NCI-H1092 (cell line): ENCODE data around the gene DLX1.
"Not testable (repeated sequence)": the region's sequence is repeated elsewhere in the genome, so short reads cannot be mapped to it uniquely, and the experiment has no call there.

Experiments
- DNase-seq: peaks from one replicate; lab custom pipeline; 2025; lab: John Stamatoyannopoulos, UW

DLX1 gene

DNA sequence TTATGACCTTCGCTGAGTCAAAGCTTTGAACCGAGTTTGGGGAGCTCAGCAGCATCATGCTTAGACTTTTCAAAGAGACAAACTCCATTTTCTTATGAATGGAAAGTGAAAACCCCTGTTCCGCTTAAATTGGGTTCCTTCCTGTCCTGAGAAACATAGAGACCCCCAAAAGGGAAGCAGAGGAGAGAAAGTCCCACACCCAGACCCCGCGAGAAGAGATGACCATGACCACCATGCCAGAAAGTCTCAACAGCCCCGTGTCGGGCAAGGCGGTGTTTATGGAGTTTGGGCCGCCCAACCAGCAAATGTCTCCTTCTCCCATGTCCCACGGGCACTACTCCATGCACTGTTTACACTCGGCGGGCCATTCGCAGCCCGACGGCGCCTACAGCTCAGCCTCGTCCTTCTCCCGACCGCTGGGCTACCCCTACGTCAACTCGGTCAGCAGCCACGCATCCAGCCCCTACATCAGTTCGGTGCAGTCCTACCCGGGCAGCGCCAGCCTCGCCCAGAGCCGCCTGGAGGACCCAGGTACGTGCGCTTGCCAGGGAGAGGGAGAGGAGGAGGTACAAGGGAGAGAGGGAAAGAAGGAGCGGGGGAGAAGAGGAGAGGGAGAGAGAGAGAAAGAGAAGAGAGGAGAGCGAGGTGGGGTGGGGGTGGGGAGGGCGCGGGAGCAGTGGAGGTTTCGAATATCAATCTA lies at the start of gene DLX1:
Gene DLX1, plus strand, starts transcription at position 48 of the 700 bp plus-strand sequence. Its CDS starts 171 bp downstream, at position 219.
- peak; percentile 61 for DNase-seq

DNA sequence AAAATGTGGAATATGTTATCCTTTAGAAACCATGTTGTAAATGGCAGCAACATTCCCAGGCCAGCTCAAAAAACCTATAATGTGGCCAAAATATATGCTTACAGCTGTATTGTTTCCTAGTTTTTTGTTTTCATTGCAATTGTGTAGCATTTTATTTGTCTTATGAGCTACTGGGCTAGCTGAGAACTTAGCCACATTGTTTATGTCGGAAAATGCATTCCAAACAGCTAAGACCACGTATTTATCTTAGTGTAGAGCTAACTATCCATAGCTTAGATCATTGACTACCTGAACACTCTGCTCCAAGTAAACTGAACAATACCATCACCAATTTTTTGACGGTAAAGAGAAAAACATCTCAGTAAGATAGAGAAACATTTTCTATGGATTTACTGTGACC lies 47.2 kb upstream of the DLX1 start:
- DNase-seq = no peak

DNA sequence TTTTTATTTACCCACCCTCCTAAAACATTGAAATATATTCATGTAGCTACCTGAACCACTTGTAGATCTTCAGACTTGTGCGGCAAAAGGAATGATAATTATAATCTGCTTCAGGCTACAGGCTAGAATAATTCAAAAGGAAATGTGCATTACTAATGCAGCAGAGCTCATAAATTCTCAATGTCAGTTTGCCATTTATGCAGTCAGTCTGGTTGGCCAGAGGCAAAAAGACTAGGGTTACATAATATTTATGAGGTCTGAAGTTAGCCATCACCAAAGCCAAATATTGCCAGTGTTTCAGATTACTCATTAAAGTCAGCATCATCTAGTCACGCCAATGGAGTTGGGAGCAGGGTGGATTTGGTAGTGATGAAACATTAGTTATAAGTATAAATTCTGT lies 46.7 kb upstream of the DLX1 start:
- DNase-seq = no peak

DNA sequence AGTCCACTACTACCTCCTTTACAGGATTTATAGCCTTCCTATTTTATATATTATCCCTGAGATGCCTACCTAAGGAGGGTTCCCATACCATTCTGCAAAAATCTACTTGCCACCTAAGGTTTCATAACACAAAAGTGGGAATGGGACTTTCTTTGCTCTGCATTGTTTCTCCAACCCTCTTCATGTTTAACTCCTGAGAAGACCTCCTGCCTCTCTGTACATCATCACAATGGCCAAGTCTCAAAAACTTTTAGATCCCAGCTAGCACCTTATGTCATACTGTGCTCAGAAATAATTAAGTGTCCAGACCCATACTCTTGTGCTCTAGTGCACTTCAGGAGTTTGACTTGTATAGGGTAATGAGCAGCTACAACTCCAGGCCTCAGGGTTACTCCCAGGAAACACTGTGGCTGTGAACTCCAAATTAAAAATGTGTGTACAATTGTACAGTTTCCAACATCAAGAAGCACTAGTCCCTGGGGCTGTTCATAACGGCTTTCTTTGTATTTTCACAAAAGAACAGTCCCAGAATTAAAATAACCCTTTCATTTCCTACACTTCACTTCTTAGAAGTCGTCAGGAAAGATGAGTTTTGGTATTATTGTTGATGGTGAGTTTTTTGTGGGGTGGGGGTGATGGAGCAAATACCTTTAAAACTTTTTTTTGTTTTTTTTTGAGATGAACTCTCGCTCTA lies 46.1 kb upstream of the DLX1 start:
- no peak for DNase-seq

DNA sequence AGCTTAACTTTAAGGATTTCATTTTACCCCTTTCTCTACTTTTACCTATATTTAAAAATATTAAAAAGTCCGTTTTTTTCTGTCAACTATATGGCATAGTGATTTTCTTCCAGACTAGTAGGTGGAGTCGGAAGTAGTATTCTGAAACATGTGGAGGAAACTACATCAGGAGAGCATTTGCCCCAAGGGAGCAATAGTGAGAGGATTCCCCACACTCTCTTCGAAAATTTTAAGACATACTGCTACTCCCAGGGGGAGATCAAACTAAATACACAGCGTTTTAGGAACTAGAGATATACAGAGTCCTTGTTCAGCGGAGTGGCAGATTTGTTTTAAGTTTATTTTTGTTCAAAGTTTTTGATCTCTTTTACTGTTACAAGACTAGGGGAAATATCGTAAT lies 45.0 kb upstream of the DLX1 start:
- DNase-seq = no peak

DNA sequence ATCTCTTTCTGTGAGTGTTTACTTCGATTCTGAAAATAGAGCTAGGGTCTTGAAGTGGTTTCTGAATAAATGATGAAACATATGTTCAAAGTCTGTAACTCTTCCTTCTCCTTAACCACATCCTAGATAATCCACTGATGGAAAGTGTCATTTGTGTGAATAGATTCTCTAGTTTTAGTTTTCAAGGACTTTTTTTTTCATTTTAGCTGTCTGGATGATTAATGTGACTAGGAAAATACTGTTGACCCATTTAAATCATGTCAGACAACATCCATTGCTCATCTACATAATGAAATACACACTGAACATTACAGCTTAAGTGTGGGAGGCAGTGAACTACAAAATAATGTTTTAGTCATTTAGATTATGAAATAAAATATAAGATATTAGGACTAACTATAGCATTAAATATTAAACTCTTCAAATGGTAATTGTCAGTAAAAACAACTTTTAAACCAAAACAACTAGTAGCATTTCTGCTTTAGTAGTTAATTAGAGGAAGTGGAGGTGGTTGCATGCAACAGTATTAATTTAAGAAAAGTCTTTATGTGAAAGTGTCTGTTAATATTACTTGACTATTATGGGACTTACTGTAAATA lies 39.1 kb upstream of the DLX1 start:
- no peak for DNase-seq

DNA sequence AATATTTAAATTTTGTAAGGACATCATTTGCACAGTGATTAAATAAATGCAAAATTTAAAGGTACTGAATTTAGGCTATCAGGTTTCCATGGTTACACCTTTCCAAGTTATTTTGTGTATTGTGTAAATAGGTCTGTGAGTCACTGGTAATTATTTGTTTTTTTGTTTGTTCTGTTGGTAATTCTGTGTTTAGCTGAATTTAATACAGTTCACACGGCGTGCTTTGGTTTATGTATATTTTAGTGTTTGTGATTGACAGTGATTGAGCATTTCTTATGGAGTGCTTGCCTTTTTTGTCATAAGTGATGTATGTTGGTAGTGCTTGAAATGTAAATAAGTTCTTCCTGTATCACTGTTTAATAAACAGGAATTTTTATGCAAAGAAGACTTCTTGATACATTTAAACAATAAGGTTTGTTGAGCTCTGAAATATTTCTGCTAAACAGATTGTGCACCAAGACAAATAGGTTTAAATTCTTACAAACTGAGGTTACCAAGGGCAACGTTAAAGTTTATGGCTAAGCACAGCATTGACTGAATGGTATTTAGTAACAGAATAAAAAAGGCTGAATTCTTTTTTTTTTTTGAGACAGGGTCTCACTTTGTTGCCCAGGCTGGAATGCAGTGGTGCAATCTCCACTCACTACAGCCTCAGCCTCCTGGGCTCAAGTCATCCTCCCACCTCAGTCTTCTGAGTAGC lies 38.3 kb upstream of the DLX1 start:
- no peak for DNase-seq

DNA sequence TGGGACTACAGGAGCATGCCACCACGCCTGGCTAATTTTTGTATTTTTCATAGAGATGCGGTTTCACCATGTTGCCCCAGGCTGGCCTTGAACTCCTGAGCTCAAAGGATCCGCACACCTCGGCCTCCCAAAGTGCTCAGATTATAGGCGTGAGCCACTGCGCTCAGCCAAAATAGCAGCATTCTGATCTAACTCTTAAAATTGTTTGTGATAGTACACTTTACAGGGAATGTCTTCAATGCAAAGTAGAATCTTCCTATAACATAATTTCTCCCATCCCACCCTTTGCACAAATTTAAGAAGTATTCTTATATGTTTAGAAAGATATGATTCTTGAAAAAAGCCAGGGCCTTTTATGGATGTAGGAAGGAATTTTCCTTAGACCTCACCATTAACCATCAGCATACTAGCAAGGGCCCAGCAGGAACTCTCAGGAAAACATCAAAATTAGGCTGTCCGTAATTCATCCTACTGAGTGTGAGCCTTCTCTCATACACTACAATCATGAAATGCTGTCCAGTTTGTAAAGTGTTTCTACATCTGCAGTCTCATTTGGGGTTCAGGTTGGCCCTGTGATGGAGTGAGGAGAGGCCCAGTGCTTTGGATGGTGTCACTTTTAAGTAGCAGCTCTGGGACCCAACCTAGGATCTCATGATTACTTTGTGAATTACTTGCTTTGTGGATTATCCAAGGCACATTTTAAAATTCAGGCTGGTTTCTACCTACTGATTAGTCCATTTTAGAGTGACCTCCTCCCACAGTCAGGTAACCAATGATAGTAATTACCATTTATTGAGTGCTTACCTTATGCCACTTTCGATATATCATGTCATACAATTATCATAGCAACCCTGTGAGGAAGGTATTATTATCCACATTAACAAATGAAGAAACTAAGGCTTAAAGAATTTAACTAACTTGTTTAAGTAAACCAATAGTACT lies 37.5 kb upstream of the DLX1 start:
- no peak for DNase-seq

DNA sequence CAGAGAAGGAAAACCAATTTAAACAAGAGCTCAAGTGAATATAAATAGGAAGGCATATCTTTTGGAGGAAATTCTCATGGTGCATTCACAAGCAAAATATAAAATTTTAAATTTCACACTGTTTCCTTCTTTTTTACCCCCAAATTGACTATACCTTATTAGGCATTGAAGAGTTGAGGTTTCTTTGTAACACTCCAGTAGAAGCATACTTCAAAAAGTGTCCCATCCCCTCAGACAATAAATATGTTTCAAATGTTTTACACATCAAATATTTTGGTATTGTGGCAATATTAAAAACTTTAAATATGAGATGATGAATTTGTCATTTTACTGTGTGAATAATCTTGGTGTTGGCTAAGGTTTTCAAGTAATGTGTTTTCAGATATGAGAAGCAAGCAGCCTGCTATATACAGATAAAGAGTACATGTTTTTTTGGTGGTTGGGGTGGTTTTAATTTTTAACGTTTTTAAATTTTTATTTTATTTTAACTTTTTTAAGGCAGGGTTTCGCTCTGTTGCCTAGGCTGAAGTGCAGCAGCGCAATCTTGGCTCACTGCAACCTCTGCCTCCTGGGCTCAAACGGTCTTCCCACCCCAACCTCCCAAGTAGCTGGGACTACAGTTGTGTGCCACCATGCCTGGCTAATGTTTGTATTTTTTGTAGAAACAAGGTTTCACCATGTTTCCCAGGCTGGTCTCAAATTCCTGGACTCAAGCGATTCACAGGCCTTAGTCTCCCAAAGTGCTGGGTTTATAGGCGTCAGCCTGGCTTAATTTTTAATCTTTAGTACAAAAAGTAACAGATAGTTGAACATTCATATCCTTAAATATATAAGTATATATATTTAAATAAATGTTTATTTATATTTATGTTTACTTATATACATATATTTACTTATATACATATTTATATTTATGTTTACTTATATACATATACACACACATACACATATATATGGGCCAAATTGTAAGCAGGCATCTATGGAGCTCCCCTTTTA lies 36.5 kb upstream of the DLX1 start:
- DNase-seq = no peak

DNA sequence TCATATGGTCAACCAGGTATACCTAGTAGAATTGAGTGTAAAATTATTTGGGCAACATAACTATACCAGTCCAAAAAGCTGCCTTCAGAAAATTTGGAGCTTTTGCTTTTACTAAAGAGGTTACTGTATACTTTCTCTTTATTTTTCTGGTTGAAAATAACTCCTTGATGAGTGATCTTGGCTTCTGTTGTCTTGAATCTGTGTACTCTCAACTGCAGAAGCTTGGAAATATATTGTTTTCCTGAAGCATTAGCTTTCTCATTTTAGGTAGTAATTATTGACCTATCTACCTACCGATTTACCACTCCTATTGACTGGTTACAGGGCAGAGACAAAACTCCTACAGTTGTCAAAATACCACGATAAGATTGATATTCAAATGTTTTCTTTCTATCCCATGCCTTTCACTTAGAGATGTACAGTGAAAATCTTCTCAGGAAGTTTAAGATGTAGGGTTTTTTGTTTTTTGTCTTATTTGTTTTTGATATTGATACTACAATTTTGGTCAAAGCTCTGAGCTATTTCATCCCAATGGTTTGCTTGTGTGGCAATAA lies 35.7 kb upstream of the DLX1 start:
- DNase-seq = no peak

DNA sequence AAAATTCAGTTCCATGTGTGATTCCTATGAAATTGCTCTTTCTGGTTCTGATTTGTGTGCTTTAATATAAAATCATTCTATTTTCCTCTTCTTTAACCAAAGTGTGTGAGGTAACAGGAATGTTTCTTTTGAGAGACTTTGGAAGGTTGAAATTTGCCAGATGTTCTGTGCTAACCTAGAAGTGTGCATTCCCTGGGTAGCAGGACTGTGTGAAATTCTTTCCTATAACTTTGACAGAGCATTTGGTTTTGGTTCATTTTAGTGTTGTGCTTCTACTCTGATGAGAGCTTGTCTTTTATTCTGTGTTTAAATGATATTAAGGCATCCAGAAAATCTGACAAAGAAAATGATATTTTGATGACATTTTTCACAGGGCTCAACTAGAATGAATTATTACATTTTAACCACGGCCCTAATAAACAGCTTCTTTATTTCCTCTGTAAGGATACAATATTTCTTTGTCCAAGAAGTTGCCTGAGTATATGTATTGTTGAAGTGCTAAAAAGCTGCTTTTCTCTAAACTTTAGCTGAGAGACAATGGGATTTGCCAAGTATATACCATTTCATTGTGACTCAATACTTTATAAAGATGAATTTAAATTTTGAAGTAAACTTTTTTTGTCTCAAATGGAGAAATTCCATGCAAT lies 34.7 kb upstream of the DLX1 start:
- DNase-seq = no peak

DNA sequence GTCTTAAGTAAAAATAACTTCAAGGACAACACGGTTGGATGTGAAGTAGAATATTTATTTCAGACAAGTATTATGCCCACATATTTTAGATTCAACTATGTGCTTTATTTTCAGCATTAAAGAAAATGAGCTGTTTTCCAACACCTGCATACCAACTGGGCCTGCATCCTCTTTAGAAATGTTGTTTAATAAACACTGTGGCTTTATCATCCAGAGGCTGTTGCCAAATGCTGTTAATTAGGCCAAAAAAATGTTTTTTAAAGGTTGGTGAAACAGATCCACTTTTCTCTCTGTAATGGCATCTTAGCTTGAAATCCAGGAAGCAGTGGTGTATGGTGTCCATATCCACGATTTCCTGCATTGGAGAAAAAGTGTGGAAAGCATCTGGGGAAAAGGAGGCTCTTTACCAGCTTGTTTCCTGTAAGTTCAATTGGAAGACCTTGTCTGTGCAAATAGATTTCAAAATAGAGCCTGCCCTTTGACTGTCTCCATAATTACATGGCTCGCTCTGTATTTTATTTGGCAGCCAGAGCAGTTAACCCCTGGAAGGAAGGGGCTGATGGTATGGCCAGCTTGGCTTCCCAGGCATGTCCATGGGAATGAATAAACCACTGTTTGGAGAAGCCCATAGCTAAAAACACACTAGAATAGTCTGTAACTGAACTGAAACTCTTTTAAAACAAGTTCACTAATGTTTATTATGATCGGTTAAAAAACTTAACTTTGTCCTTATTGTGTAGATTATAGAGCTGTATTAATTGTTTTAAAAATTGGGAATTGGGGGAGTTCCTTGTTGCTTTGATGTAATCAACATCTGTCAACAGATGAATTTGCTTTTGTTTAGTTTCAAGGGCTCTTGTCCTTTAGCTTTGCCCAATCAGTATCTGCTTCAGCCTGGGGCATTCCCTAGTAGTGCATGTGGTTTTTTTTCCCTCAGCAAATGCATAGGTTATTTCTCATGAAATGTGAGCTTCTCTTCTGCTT lies 33.0 kb upstream of the DLX1 start:
- DNase-seq = peak; percentile 40

DNA sequence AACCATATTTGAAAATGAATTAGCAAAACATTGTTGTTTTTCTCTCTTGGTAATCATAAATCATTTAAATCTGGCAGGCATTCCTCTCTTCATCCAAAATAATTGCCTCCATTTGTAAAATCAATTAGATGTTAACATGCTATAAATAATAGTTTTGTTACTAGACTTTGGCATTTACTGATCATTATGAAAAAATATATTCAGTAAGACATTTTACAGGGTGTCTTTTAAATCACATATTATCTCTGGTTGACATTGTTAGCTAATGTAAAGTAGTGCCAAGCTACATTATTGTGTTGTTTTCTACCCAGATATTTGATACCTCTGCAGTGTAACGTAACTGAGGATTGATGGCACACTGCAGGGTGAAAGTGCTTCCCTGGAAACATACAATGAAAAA lies 31.8 kb upstream of the DLX1 start:
- DNase-seq = no peak

DNA sequence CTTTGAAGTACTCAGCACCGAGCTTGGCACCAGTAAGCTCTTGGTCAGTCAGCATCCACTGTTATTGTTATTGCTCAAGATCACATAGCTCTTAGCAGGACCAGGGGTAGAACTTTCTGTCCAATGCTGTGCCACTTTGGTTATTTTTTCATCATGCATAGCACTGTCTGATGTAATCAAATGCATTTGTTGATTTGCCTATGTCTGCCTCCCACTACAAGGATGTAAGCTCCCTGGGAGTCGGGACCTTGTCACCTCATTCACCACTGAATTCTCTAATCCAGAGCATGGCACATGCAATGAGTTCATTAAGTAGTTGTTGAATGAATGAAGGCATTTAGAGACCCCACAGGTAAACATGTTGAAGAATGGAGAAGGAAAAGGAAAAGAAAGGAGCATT lies 29.0 kb upstream of the DLX1 start:
- no peak for DNase-seq

DNA sequence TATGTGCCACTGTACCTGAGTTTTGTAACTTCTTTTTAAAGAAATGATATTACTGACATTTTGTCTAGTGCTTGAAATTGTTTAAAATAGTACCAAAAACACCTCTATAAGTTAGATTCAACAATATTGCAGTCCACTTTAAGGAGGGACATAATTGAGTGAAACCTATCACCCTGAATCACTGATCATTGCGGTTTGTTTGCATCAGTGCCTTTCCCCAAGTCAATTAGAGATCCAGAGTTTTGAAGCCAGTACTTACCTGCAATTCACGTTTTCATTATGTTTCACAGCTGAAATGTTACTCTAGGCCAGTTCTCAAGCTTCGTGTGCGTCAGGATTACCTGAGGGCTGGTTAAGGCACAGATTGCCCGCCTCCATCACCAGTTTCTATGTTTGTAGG lies 26.6 kb upstream of the DLX1 start:
- DNase-seq = no peak

DNA sequence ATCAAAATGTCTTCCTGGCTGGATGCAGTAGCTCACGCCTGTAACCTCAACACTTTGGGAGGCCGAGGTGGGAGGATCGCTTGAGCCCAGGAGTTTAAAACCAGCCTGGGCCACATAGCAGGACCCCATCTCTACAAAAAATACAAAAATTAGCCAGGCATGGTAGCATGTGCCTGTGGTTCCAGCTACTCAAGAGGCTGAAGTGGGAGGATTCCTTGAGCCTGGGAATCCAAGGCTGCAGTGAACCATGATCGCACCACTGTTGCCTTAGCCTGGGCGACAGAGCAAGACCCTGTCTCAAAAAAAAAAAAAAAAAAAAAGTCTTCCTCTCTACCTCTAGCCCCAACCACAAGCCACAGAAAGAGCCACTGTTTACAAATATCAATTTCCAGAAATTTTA lies 25.2 kb upstream of the DLX1 start:
- DNase-seq = not testable (repeated sequence)

DNA sequence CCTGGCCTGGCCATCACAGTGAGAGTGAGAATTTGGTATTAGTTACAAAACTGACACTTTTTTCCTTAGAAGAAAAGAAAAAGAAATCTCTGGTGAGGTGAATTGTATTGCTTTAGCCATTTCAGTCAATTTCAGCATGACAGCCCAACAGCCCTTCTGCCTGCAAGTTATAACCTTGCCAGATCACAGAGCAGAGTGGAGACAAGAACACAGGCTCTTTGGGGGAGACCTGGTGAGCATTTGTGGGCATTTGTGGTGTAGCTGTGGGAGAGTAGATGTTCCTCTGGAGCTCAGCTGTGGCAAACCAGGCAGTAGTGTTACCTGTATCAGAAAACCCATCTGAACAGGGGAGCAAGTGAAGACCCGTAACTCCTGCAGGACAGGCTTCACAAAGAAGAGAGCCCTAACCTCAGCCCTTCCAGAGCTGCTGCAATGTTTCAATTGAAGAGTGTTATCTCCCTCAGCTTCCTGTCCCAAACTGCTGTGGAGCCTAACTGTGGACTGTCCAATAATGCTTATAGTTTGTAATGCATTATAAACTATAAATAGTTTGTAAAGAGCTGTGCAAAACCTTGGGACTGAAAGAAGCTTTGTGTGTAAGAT lies 22.8 kb upstream of the DLX1 start:
- DNase-seq = no peak

DNA sequence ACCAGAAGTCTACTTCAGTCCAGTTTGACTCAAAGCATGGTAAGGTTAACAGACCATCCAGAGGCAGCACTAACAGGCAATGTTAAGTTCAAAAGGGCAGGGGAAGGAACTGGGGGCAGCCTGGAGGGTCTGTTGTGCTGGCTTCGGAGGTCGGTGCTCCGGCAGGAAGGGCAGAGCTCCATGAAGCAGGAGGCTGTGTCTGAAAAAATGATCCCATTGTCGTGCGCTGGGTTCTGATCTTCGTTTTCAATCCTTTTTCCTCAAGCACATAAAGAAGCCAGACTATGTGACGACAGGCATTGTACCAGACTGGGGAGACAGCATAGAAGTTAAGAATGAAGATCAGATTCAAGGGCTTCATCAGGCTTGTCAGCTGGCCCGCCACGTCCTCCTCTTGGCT lies 21.9 kb upstream of the DLX1 start:
- no peak for DNase-seq
